ENCODE measurements around the gene SLC39A1.

- TF ChIP-seq POLR2A (IDR thresholded peaks at IDR 0.05; ENCODE audit: low read depth, low read length) (no peak), CTCF (conservative IDR thresholded peaks at IDR 0.05; ENCODE audit: low read depth, low read length) (no peak), RAD21 (IDR thresholded peaks at IDR 0.05; ENCODE audit: low read length) (no peak), SMC3 (IDR thresholded peaks at IDR 0.05; ENCODE audit: low read depth, low read length) (no peak), RFX5 (IDR thresholded peaks at IDR 0.05; ENCODE audit: low read depth, low read length) (no peak), MXI1 (IDR thresholded peaks at IDR 0.05; ENCODE audit: borderline replicate concordance, low read depth, low read length) (no peak), CEBPB (IDR thresholded peaks at IDR 0.05; ENCODE audit: low read depth, low read length) (no peak), NFE2L2 (IDR thresholded peaks at IDR 0.05; ENCODE audit: low read depth, low read length) (no peak), USF2 (IDR thresholded peaks at IDR 0.05; ENCODE audit: low read depth, low read length) (no peak), CHD1 (IDR thresholded peaks at IDR 0.05; ENCODE audit: low read depth, low read length) (no peak), FOS (IDR thresholded peaks at IDR 0.05; ENCODE audit: low read depth, low read length) (no peak), ELK1 (IDR thresholded peaks at IDR 0.05; ENCODE audit: borderline replicate concordance, low read depth, low read length) (no peak), MAFK (IDR thresholded peaks at IDR 0.05; ENCODE audit: low read depth, low read length) (no peak), RCOR1 (IDR thresholded peaks at IDR 0.05; ENCODE audit: insufficient replicate concordance, low read length) (no peak)
Measured at GRCh38 chr1:153932156-153933131, 30.9 kb downstream of the SLC39A1 start.
